ELR (cell line): Measurements from ENCODE around the gene CELA2A.
"Not testable (repeated sequence)": the region's sequence is repeated elsewhere in the genome, so short reads cannot be mapped to it uniquely, and the experiment has no call there.

Source experiments
- DNase-seq: peaks from one replicate; pipeline ENCODE4 v3.0.0-alpha.2; 2015; ENCODE audit warnings: low read depth

Gene CELA2A

DNA sequence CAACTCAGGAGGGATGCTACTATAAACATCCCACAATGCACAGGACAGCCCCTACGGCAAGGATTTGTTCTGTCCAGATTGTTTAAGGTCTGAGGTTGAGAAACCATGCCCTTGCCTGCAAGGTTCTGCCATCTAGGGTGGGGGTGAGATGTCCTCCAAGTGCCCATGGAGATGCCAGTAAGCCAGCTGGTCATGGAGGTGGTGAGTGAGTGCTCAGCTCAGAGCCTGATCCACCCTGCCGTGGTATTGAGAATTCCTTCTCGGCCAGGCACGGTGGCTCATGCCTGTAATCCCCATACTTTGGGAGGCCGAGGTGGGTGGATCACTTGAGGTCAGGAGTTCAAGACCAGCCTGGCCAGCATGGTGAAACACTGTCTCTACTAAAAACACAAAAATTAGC lies 31.6 kb upstream of the CELA2A start:
- DNase-seq: no peak

DNA sequence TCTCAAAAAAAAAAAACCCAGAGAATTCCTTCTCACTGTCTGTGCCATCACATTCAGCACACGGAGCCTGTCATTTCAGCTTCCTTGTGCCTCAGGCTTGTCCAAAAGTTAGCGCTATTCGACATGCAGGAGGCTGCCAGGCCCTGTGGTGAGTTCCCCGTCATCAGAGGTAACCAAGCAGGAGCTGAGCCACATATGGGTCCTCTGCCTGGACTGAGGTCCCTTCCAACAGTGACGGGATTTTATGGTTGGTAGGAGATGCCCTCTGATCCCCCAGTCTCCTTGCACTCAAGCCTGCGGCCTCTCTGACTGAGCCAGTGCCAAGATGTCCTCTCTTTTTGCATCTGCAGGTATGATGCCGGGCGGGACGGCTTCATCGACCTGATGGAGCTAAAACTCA lies 31.0 kb upstream of the CELA2A start:
- DNase-seq: no peak

DNA sequence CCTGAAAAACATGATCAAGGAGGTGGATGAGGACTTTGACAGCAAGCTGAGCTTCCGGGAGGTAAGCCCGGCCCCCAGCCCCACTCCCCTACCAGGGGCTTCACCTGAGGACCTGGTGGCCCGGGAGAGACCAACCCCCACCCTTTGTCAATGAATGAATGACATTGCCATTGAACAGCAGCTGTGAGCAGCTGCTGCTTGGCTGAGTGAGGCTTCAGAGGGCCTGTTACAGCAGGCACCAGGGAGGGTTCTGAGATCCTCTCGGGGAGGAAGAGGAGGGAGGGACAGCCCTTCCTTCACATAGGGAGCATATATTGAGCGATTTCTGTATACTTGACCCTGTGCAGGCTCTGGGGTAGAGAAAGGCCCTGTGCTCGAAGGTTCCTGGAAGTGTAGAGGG lies 30.6 kb upstream of the CELA2A start:
- no peak for DNase-seq

DNA sequence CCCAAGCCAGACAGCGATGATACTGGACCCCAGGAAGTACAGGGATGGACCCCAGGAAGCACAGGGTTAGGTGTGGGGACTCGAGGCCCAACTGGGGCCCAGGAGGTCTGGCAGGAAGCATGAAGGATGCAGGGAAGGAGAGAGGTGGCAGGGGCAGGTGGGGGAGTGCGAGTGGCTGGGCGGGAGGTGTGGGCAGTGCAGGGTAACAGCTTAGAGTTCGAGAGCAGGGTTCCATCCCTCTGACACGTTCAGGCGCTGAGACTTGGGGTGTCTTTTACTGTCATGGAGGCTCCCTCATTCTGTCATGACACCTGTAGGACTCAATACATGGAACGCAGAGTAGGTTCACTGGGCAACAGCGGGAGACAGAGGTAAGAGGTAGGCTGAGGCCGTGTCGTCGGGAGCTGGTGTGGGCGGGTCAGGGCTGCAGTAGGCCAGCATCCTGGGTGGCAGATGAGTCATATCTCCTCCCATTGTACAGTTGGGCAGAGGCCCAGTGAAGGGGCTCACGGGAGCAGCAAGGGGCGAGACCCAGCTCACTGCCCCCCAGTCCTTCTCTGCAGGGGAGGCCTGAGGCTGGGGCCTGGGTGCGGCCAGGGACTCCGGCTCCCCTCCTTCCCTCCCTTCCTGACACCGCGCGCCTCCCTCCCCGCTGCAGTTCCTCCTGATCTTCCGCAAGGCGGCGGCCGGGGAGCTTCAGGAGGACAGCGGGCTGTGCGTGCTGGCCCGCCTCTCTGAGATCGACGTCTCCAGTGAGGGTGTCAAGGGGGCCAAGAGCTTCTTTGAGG lies 29.8 kb upstream of the CELA2A start:
- DNase-seq: peak; percentile 60

DNA sequence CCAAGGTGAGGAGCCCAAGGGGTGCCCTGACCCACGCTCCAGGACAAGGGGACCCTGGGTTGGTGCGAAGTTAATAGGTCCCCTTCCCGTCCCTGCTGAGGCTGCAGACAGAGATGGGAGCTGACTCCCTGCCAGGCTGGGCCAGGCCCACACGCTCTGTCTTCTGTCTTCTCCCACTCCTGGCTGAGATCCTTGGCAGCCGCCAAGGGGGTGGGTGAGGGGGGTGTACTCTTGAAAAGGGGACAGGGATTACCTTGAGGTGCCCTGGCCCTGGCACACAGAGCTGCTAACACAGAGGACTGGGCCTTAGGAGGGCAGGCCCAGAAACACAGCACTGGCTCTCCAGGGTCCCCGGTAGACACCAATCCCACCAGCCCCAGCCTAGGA lies 29.3 kb upstream of the CELA2A start:
- DNase-seq: no peak

DNA sequence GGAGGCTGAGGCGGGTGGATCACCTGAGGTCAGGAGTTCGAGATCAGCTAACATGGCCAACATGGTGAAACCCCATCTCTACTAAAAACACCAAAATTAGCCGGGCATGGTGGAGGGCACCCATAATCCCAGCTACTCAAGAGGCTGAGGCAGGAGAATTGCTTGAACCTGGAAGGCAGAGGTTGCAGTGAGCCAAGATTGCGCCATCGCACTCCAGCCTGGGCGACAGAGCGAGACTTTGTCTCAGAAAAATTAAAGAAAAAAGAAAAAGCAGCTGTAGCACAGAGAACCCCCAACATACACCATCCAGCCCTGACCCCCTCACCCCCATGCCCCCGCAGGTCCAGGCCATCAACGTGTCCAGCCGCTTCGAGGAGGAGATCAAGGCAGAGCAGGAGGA lies 28.3 kb upstream of the CELA2A start:
- not testable (repeated sequence) for DNase-seq

DNA sequence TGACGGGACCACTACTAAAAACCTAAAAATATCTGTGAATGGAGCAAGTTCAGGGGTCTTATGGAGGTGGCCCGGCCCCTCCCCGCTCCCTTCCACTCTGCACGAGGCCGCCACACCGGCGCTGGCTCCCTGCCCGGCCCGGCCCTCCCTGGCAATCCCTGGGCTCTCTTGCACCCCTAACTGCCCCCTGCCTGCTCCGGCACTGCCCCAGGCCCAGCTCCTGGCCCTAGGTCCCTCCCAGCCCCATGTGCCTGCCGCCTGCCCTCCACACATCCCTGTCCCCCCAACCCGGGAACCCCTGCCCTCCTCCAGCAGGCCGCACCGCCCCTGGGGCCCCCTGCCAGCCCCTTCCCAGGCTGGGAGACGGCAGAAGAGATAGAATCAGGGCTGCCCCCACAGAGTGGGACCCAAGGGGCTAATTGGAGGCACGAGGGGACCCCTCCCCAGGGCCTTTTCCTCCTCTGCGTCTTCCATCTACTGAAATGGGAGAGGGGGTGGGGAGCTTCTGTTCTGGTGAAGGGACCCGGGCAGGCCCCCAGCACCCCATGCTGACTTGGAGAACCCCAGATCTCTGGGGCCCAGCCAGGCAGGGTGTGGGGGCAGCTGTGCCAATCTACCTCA lies 27.6 kb upstream of the CELA2A start:
- DNase-seq: no peak

DNA sequence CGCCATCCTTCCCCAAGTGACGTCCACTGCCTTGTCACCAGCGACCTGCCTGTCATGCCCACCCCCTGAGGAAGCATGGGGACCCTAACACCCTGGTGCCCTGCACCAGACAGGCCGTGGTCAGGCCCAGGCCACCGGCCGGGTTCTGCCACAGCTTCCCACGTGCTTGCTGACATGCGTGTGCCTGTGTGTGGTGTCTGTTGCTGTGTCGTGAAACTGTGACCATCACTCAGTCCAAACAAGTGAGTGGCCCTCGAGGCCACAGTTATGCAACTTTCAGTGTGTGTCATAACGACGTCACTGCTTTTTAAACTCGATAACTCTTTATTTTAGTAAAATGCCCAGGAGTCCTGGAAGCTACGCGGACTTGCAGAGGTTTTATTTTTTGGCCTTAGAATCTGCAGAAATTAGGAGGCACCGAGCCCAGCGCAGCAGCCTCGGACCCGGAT lies 26.8 kb upstream of the CELA2A start:
- peak; percentile 81 for DNase-seq

DNA sequence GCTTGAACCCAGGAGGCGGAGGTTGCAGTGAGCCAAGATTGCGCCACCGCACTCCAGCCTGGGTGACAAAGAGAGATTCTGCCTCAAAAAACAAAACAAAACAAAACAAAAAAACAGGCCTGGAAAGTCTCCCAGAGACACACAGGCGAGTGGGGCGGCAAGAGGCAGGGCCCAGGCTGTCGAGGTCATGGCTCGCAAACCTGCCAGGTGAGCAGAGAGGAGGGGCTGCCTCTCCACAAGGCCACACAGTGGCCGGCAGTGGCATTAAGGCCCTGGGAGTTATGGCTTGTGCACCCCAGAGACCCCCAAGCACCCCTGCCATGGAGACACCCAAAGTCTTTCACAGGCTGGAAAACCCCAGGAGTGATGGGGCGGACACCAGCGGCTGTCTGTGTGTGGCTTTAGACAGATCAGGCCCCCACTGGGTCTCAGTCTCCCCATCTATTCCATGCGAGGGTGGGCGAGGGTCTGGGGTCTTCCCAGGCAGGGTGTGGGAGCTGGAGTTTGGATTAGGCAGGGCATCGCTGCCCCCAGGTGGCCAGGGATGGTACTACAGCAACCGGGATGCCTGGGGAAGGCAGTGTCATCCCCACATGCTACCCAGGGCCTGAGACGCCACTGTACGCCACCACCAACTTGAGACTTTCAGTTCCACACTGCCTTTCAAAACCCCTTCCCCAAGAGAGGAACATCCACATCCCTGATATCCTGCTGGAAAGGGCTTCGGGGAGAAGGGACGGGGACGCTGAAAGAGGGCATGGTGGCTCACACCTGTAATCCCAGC lies 25.6 kb upstream of the CELA2A start:
- peak; percentile 53 for DNase-seq

DNA sequence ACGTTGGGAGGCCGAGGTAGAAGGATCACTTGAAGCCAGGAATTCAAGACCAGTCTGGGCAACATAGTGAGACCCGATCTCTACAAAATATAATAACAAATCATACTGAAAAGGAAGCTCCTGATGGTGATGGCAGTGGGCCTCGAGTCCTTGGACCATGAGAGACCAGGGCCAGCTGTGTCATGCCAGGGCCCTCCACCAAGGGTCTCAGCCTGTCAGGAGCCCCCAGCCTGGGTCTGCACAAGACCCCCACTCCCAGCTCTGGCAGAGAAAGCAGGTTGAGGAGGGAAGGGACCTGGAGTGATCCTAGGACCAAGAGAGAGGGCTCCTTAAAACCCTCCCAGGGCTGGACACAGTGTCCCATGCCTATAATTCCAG lies 25.0 kb upstream of the CELA2A start:
- no peak for DNase-seq

DNA sequence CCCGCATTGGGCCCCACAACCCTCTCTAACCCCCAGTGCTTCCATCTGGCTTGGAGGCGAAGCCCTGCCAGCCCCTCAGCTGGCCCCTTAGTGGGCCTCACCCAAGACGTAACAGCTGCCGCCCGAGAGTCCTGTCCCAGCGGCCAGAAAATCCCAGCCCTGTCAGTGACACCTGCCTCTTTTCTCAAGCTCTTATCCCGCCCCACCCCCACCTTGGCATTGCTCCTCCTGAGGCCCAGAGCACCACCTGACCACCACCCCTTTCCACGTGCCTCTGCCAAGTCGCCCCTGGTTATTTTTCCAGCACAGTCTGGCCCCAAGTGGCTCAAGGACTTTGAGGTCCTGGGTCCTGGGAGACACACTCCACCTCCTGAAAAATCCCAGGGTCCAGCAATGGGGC lies 24.2 kb upstream of the CELA2A start:
- DNase-seq: no peak

DNA sequence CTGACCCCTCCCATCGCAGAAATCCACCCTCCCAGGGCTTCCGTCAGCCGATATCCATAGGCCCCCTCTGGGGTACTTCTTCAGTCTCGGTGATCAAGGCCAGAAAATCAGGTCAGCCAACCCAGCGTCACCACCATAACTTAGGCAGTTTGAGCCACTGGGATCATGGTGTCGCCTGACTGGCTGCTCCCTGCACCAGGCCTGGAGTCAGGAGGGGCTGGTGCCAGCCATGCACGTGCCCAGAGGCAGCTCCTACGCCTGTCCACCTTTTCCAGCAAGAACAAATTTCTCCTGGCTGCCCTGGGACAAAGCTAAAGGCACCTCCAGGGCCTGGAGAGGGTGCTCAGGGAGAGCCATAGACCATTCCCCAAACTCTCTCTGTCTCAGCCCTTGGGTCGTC lies 23.1 kb upstream of the CELA2A start:
- no peak for DNase-seq

DNA sequence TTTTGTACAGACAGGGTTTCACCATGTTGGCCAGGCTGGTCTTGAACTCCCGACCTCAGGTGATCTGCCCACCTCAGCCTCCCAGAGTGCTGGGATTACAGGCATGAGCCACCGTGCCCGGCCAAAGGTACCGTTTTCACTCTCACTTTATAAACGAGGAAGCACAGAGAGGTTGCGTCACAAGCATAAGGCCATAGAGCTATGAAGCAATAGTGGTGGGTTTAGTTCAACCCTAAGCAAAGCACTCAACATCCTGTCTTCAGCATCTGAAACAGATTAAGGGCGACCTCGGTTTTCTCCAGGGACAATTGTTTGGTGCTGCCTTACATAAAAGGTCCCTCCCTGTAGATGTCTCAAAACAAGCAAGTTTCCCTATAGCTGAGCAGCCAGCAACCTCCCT lies 21.8 kb upstream of the CELA2A start:
- peak; percentile 28 for DNase-seq

DNA sequence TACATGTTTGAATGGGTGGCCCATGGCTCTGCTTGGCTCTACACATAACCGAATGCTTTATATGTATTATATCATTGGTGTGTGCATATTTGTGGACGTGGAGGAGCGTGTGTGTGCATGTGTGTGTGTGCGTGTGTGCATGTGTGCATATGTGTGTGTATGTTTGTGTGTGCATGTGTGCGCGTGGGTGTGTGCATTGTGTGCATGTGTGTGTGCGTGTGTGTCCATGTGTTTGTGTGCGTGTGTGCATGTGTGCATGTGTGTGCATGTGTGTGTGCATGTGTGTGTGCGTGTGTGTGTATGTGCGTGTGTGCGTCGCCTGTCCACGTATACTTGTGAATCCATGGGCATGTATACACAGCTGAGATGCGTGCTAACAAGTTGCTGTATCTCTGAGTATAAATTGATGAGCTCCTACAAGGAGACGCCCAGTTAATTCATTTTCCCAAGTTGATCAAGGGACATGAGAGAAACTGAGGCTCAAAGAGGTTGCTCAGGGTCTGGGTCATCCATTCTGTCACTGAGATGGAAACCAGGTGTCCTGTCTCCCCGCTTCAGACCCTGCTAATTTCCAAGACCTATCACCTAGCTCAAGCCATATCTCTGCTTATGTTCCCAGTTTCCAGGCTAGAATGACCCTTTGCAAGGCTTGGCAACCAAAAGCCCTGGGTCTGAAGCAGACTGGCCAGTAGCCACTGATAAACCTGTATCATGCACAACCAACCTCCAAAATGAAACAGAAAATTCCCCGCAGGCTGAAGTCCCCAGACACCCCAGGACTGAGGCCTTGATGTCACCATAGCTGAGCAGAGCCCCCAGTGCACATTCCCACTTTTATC lies 21.1 kb upstream of the CELA2A start:
- DNase-seq: no peak

DNA sequence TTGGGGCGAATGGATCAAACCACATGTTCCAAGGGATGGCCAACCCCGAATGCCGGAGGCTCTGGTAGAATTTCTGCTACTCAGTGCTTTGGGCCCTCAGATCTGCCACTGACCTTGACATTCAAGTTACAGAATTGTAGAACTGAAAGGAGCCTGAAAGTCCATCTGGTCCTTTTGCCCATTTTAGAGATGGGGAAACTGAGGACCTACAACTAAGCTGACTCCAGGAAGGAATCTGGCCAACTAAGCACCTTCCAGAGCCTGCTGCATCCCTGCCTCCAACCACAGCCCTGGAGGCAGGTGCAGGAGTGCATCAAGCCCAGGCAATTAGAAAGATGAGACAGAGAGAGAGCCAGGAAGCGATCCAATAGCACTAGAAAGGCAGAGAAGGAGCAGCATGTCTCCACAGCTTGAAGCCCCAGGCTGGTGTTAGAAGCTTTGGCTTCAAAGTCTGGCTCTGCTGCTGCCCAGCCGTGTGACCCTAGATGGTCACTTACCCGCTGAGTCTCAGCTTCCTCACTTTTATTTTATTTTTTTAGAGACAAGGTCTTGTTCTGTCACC lies 19.6 kb upstream of the CELA2A start:
- DNase-seq: no peak

DNA sequence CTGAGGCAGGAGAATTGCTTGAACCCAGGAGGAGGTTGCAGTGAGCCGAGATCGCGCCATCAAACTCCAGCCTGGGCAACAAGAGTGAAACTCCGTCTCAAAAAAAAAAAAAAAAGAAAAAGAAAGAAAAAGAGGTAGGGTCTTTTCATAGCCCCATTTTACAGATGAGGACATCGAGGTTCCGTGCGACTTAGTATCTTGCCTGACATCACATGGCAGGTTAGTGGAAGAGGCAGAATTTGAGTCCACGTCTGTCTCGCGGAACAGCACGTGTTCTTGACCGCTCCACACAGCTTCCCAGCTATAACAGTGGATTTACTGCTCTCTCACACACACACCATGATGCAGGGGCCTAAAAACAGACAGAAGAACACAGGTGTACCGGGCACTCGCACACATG lies 17.2 kb upstream of the CELA2A start:
- no peak for DNase-seq

DNA sequence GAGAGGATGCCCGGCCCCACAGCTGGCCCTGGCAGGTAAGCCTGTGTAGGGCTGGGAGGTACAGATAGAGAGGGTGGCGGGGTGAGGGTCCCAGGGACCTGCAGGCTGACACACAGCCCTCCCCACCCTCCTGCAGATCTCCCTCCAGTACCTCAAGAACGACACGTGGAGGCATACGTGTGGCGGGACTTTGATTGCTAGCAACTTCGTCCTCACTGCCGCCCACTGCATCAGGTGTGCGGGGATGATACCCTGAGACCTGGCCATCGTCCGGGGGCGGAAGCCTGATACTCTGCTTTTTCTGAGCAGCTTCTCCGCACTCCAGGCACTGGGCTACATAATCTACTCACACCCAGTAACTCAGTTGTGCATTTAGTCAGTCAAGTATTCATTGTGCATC lies 16.2 kb upstream of the CELA2A start:
- no peak for DNase-seq

DNA sequence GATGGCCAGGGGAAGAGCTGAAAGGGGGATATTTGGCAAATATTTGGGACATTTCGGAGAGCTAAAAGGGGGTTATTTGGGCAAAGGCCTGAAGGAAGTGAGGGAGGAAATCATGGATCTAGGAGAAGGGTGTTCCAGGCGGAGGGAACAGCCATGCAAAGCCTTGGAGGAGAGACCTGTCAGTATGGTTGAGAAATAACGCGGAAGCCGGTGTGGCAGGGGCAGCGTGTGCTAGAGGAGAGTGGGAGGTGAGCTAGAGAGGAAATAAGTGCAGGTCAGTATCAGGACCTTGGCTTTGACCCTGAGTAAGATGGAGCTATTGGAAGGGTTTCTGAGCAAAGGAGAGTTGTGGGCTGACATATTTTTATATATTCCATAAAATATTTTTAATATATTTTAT lies 15.3 kb upstream of the CELA2A start:
- DNase-seq: no peak

DNA sequence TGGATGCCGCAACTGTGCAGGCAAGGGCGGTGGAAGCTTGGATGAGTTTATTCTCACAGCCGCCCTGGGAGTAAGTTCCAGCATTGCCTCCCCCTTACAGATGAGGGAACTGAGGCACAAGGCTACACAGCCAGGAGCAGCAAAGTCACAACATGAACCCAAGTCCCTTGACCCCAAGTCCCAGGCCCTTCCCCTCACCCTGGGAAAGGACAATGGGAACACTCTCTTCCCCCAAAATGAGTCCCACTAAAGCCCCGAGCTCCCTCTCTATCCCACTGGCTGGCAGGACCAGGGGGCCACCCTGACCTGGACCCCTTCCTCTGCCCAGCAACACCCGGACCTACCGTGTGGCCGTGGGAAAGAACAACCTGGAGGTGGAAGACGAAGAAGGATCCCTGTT lies 14.4 kb upstream of the CELA2A start:
- DNase-seq: no peak

DNA sequence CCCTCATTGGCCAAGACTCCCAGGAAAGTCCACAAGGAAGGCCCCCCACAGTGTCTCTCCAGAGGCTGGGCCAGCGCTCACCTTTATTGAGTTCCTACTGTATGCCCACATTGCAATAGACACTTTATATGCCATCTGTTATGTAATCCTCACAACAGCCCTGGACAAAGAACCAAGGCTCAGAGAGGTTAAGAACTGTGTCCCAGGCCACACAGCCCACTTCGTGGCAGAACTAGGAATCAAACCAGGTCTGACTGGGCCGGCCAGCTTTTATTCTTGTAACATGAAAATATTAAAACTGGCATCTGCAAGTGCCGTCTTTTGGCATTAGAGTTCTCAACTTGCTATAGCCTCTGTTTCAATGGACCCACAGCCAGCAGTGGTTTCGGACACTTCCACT lies 13.8 kb upstream of the CELA2A start:
- no peak for DNase-seq

DNA sequence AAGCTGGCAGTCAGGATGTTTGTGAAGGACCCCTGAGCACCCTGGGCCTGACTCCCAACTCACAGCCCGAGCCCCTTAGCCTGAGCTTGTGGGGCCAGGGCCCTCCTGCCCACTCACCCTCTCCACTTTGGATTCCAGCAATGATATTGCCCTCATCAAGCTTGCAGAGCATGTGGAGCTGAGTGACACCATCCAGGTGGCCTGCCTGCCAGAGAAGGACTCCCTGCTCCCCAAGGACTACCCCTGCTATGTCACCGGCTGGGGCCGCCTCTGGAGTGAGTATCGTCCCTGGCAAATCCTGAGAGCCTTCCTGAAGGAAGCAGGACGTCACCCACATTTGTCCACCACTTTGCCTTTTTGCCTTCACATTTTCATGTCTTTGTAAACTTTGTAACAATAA lies 13.3 kb upstream of the CELA2A start:
- no peak for DNase-seq
